LNCaP clone FGC (cell line): ENCODE measurements around the gene TBC1D2.

ENCODE experiments used
- DNase-seq: peaks from one replicate; pipeline ENCODE4 v3.0.0-alpha.2; 2011; ENCODE audit warnings: low read depth
- H3K4me3 ChIP-seq: 2 replicates; pipeline ENCODE4 v1.5.1; 2011; ENCODE audit warnings: mild to moderate bottlenecking, low read depth, low read length, control low read depth
- TF ChIP-seq, protein P1 (sequence below): IDR thresholded peaks from 2 replicates; pipeline ENCODE4 v1.5.1; 2012; ENCODE audit warnings: mild to moderate bottlenecking; ENCODE audit not compliant: control insufficient read depth, insufficient read depth; ENCODE audit errors: extremely low read depth

Gene TBC1D2

DNA sequence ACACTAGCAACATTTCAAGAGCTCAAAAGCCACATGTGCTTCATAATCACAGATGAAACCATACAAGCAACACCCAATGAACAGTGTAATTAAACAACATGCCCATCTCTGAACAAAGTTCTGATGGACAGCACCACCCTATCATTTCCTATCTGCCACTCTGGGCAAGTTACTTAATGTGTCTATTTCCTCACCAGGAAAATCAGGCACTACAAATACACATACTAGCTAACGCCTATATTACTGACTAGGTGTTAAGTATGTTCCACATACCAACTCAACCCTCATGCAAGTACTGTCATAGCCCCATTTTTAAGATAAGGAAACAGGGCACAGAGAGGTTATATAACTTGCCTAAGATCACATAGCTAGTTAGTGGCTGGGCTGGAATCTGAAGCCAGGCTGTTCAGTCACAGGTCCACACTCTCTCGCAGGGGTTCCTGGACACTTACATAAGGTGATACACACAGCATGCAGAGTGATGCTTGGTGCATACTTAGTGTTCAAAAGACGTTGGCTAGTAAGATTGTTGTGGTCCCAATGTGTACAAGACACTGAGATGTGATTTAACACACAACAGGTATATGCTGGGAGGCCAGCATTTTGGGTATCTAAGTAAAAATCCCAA, 87.2 kb downstream of the TBC1D2 start:
- no peak for DNase-seq
- H3K4me3 ChIP-seq: no peak overlapping the region
- TF ChIP-seq, protein P1, sequence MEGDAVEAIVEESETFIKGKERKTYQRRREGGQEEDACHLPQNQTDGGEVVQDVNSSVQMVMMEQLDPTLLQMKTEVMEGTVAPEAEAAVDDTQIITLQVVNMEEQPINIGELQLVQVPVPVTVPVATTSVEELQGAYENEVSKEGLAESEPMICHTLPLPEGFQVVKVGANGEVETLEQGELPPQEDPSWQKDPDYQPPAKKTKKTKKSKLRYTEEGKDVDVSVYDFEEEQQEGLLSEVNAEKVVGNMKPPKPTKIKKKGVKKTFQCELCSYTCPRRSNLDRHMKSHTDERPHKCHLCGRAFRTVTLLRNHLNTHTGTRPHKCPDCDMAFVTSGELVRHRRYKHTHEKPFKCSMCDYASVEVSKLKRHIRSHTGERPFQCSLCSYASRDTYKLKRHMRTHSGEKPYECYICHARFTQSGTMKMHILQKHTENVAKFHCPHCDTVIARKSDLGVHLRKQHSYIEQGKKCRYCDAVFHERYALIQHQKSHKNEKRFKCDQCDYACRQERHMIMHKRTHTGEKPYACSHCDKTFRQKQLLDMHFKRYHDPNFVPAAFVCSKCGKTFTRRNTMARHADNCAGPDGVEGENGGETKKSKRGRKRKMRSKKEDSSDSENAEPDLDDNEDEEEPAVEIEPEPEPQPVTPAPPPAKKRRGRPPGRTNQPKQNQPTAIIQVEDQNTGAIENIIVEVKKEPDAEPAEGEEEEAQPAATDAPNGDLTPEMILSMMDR: no peak

DNA sequence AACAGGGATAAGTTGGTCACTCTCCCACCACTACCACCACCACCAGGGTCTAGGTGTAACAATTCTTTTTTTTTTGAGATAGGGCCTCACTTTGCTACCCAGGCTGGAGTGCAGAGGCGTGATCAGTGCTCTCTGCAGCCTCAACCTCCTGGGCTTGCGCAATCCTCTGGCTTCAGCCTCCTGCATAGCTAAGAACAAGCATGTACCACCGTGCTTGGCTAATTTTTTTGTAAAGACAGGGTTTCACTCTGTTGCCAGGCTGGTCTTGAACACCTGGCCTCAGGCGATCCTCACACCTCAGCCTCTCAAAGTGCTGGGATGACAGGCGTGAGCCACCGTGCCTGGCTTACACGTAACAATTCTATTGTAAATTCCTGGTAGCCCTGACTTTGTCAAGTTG, 90.5 kb downstream of the TBC1D2 start:
- TF ChIP-seq, protein P1: no peak
- DNase-seq: no peak
- H3K4me3 ChIP-seq: no peak overlapping the region

DNA sequence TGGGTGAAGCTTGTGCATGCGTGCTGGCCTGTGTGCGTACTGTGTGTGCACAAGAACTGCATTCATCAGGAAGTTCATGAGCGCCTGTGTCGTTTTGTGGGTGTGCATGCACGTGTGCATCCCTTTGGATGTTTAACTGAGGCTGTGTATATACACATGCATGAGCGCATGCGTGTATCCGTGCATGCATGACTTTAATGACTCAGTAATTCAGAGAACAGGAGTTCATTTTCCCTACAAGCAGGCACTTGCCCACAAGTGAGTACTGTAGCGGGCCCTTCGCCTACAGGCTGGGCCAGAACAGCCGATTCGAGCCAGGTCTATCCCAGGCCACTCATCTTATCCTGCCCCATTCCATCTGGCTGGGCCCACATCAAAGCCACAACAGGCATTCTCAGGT, 92.8 kb downstream of the TBC1D2 start:
- no peak for DNase-seq
- TF ChIP-seq, protein P1: no peak
- no peak overlapping the region for H3K4me3 ChIP-seq

DNA sequence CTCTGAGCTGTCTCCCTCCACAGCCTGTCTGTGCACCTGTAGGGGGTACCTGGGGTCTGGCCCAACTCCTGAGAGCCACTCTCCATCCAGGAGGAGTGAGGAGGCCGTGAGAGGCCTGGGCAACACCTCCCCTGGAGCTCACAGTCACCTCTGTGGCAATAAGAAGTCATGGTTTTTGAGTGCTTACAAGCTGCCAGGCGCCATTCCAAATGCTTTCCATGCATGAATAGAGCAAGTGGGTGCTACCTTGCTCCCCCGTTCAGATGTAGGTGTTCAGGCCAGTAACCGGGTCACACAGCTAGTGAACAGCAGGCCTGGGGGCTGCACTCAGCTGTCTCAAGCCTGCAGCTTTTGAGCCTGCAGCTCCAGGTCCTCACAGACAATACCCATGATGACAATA, 93.6 kb downstream of the TBC1D2 start:
- DNase-seq: no peak
- TF ChIP-seq, protein P1: no peak
- no peak overlapping the region for H3K4me3 ChIP-seq

DNA sequence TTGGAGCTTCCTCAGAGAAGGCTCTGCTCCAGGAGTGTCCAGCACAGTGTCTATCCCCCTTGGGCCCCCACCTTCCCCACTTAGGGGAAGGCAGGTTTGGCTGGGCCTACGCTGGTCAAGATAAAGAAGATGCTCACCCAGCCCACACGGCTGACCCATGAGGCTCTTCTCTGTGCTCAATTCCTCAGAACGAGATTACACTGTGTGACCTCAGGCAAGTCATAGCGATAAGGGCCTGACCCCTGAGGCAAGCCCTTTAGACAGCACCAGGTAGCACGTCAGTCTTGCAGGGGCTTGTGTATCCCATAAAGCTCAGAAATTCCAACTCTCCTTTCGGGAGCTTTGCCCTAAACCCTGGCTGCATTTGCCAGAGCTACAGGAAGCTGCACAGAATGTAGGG, 95.7 kb downstream of the TBC1D2 start:
- TF ChIP-seq, protein P1: no peak
- DNase-seq: no peak
- H3K4me3 ChIP-seq: no peak overlapping the region

DNA sequence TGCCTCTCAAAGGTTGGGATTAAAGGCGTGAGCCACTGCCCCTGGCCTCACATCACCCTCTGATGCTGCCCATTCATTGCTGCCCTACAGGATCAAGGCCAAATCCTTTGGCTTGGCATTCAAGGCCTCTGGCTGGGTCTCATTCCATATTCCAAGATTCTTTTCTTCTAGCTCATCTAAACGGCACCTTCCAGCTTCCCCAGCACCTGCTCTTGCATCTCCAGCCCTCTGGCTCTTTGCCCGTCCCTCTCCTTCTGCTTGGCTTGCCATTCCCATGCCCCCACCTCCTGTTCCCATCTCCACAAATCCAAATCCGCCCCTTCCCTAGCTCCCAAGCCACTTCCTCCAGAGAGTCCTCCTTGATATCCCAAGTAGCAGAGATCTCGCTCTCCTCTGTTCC, 96.1 kb downstream of the TBC1D2 start:
- no peak for DNase-seq
- TF ChIP-seq, protein P1: no peak
- no peak overlapping the region for H3K4me3 ChIP-seq
